CD4-positive, alpha-beta T cell treated with Interleukin-4 for 4 hours (primary cell): ENCODE data around the gene RHOXF1.
"Not testable (repeated sequence)": the region's sequence is repeated elsewhere in the genome, so short reads cannot be mapped to it uniquely, and the experiment has no call there.

Experiments
- DNase-seq: peaks from one replicate; pipeline ENCODE4 v3.0.0-alpha.2; 2020

RHOXF1 gene, protein sequence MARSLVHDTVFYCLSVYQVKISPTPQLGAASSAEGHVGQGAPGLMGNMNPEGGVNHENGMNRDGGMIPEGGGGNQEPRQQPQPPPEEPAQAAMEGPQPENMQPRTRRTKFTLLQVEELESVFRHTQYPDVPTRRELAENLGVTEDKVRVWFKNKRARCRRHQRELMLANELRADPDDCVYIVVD

DNA sequence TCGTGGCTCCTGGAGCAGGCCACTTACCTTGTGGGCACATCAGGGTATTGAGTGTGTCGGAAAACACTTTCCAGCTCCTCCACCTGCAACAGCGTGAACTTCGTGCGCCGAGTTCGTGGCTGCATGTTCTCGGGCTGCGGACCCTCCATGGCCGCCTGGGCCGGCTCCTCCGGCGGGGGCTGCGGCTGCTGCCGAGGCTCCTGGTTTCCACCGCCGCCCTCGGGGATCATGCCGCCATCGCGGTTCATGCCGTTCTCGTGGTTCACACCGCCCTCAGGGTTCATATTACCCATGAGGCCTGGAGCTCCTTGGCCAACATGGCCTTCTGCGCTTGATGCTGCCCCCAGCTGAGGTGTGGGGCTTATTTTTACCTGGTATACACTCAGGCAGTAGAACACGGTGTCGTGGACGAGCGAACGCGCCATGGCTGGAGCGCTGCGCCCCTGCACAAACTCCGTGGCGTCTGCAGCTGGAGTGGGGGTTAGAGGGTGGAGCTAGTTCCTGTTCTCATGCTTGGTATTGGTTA lies at the start of gene RHOXF1:
RHOXF1 (minus strand) TSS at position 476 of the 526 bp plus-strand sequence; CDS start at position 425, 51 bp downstream.
- DNase-seq, result no peak

DNA sequence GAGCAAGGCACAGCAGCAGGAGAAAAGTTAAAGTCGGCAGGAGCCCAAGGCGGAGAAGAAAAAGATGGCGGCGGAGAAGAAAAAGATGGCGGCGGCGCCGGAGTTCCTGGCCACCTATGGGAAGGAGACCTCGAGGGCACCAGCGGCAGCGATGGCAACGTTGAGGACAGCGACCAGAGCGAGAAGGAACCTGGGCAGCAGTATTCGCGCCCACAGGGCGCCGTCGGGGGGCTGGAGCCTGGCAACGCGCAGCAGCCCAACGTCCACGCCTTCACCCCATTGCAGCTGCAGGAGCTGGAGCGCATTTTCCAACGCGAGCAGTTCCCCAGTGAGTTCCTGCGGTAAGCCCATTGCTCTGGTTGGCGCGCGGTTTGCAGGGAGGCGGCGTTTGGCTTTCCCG lies 43.4 kb upstream of the RHOXF1 start:
- DNase-seq, result not testable (repeated sequence)

DNA sequence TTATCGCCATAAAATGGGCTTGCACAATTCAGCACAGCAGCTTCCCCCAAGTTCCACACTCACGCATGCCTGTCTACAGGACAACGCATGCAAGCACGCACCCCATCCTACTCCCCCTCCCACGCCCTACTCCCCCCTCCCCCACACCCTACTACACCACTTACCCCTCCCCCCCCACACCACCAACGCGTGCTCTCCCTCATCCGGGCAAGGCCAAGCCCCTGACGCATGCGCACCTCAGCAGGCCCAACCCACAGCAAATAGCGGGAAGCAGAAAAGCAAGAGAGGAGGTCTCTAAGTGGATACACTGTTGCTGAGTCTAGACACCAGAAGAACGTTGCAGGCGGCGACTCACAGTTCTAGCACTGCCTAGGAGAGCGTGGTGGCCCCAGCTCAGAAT lies 42.6 kb upstream of the RHOXF1 start, which contains the start of gene RHOXF2:
RHOXF2 (plus strand) TSS at position 301 of the 400 bp plus-strand sequence. CDS start 138 bp downstream, outside the sequence.
- DNase-seq, result not testable (repeated sequence)

DNA sequence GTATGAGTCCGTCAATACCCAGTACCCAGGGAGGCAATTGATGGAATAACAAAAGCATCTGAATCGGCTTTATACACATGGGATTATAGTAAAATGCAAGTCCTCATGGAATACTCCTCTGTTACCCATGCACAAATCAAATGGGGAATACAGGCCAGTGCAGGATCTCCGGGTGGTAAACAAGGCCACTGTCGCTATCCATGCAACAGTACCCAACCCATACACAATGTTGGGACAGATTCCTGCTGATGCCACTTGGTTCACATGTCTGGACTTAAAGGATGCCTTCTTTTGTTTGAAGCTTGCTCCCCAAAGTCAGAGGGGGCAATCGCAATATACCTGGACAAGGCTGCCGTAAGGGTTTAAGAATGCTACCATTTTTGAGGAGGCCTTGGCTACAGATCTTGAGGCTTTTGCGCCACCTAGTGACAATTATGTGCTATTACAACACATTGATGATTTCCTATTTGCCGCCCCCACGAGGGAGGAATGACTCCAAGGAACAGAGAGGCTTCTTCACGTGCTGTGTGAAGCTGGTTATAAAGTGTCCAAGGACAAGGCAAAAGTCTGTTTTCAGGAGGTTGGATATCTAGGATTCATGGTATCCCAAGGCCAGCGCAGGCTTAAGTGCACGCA lies 34.5 kb upstream of the RHOXF1 start:
- not testable (repeated sequence) for DNase-seq

DNA sequence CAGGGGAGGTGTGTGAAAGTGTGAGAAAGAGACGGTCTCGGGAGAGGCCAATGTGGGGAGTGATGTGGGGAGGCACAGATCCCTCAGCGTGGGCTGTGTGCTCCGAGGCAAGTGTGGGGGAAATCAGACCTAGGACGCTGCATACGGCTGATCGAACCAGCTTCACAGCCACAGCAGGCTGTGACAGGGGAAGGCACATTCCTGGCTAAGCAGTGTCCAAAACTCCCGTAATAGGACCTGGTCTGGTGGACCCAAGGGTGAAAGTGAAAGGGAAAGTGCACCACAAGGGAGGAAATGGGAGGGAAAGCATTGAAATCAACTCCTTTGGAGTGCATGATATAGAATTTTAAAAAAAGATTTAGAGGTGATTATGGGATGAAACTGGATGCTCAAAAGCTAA lies 31.8 kb upstream of the RHOXF1 start:
- no peak for DNase-seq

DNA sequence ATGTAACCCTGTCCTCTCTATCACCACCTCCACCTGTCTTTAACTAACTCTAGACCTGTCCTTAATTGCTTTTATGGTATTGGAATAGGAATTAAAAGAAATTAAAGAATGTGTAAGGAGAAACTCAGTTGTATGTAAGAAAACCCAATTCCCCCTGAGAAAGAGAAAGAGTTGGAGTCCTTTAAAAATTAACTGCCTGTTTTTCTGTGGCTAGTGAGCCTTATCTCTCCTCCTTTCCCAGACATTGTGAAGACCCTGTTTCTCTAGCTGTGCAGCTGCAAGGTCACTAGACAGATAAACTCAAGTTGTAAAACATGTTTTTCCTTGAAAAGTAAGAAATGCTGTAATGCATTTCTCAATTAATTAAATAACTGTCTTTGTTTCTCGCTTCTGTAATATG lies 30.6 kb upstream of the RHOXF1 start:
- DNase-seq, result not testable (repeated sequence)

DNA sequence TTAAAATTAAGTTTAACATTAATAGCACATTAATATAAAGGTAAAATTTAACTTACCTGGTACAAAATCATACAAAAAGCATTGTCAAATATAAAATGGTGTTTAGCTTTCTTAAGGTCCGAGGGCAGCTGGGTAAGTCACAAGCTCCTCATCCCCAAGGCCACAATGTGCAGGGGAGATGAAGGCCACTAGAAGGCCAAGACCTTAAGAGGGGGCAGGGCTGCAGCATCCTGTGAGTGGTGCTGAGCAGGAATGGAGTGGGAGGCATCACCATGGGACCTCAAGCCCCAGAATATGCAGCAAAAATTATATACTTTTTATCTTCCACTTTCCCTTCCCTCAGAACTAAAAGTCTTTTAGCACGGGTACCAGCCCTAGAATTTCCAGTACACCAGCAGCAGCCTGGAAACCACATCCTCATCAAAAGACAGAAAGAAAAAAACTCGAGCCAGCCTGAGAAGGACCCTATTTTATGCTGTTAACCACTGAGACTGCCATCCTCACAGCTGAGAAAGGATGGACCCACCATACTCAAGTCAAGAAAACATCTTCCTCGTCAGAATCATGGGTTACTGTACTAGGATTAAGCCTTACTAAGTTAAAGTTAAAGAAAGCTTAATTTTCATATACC lies 29.7 kb upstream of the RHOXF1 start:
- DNase-seq, result no peak

DNA sequence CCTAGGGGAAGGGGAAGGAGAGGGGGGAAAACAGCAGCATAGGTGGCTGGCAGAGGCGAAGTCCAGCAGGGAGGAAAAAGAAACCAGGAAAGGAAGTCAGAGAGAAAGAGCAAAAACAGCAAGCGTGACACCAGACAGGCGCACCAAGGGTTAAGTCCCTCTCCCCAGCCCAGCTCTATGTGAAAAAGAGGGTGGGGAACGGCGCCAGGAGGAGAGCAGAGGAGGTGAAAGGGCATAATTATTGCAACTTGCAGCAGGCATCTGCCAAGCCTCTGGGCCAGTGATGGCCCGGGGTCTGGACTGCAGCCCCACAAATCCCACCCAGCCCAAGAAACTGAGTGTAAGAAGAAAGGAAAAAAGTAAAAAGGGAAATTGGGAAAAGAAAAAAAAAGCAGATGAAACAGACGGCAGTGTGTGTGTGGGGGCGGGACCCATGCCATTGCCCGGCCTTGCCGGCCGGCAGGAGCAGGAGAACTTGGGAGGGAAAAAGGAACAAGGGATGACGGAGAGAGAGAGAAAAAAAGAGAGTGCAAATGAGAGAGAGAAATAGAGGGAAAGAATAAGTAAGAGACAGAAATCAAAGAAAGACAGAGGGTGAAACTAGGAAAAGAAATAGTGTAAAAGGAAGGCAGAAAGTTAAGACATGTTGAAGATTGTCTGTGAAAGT lies 28.6 kb upstream of the RHOXF1 start:
- no peak for DNase-seq

DNA sequence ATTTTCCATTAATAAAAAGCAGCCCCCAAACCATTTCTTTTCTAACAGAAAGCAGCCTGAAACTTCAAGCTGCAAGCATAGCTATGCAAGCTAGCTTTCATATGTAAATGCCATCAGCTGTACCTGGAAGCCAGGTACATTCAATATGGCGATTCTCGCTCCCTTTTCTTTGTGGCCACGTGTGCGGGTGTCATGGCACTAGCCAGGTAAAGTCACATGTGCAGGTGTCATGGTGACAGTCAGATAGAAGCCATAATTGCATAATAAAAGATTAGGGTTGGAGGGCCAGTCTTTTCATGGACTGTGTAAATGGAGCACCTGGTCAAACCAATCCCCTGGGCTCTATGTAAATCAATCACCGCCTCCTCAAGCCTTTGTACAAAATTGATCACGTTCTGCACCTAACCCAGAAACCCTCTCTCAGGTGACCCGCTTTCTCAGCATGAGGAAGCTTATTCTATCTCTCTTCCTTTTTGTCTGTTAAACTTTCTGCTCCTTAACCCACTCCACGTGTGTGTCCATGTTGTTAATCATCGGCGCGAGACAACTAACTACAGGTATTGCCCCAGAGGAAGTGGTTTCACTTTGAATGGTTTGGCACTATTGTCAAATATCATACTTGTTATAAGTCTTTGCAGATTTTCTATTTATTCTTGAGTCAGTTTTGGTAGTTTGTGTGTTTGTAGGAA lies 24.7 kb upstream of the RHOXF1 start:
- no peak for DNase-seq

DNA sequence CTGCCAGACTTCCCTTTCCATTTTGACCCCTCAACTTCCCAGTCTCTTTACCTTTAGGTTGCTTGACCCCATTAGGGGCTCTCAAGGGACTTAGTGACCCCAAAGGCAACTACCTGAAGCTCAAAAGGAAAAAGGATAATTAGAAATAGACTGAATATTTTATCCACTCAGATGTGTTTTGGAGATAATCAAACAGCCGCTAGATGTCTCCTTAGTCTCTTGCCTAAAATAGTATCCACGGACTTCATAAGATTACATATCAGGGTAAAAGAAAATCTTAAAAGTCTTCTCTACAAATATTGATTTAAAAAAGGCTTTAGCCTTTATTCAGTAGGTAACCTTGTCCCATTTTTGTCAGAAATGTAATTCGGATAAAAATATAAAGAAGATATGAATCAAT lies 21.7 kb upstream of the RHOXF1 start:
- no peak for DNase-seq

DNA sequence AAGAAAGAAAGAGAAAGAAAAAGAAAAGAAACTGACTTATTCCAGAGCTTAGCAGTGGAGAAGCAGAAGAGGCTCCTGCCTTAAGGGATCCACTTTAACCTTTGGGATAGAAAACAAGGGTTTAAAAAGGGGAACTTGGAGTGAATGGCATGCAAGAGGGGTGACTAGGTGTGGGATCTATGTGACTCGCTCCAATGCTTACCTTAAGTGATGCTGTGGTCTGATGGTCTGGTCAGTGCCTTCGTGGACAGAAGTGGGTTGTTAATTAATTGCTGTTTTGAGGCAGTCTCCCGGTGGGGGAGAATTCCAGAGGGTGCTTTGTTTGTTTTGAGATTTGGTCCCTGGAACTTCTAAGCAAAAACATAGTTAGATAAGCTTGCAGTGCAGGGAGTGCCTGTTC lies 21.1 kb upstream of the RHOXF1 start:
- DNase-seq, result no peak

DNA sequence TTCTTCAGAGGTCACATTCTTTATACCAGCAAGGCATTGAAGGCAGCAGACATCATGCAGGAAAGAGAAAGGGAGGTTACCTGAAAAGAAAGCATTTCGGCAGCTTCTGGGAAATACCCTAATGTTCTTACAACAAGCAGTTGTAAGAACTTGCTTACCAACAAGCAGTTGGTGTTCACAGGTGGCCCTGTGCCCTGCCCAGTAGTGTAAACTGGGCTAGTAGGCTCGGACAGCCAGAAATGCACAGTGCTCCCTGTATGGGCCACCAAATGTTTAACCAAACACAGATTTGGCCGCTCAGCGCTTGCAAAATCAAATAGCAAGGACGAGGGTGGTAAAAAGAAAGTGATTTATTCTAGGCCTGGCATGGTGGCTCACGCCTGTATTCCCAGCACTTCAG lies 20.4 kb upstream of the RHOXF1 start:
- no peak for DNase-seq

DNA sequence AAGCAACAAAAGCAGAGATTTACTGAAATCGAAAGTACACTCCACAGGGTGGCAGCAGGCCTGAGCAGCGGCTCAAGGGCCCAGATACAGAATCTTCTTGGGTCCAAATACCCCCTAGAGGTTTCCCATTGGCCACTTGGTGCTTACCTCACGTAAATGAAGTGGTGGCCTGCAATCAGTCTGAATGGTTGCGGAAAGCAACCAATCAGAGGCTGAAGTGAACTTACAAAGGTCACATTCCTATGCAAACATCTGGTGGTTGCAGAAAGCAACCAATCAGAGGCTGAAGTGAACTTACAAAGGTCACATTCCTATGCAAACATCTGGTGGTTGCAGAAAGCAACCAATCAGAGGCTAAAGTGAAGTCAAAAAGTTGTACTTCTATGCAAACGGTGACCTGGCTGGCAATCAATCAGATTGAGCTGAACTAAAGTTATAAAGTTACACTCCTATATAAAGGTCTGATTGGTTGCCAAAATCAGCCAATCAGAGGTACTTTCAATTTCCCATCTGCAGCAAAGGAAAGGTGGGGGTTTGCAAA lies 12.7 kb upstream of the RHOXF1 start:
- not testable (repeated sequence) for DNase-seq

DNA sequence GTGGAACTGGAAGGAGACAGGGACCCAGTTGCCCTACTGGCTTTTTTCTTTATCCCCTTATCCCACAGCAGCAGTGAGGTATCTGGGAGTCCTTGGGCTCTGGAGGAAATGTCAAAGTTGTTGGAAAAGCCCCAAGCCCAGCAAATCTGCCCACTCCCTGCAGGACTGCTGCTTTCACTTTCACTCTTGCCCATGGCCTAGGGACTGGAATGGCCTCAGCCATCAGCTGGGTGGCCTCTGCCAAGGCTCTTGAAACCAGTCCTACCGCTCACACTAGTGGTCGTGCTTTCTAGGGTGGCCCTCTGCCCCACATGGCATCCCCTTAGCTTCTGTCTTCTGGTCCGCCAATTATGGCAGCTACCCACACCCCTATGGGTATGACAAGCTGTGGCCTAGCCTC lies 9.7 kb upstream of the RHOXF1 start:
- DNase-seq, result no peak

DNA sequence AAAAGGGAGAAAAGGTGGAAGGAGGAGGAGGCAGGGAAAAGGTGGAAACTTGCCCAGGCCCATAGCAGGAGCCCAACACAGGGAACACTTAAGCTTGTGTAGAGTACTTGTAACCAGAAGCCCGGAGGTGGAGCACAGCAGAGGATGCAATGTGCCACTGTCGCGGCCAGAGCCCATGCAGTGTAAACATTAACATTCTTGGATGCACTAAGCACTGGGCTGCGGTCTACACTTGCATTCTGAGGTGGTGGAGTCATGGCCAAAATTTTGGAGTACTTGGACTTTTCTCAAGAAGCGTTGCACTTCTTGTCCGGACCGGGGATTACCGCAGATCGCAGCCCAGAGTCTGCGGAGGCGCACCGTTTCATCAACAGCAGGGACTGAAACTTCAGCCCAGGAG lies 4.5 kb upstream of the RHOXF1 start:
- DNase-seq, result no peak

DNA sequence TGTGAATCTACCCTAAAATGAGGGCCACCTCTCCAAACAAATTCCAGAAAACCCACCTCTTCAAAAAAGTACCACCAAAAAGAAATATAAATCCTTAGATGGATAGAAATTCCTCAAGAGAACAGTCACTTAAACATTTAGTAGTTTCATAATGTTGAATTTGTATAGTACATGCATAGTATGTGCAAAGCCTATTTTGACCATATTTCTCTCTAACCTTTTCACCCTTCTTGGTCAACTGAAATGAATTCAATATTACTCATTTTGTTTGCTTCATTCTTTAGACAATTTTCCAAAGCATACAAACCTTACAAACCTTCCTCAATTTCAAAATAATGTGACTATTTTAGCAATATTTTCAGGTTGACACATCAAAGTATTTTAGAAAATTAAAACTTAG lies 4.1 kb downstream of the RHOXF1 start:
- DNase-seq, result no peak

DNA sequence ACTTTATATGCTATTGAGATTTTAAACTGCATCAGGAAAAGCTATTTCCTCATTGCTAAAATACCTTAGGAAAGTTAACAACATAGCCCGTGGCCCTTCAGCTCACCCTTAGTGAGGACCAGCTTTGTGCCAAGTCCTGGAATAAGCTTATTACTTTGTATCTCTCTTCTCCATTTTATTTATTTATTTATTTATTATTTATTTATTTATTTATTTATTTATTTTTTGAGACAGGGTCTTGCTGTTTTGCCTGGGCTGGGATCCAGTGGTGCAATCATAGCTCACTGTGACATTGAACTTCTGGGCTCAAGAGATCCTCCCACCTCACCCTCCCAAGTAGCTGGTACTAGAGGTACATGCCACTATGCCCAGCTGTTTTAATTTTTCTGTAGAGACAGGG lies 6.3 kb downstream of the RHOXF1 start:
- DNase-seq, result no peak

DNA sequence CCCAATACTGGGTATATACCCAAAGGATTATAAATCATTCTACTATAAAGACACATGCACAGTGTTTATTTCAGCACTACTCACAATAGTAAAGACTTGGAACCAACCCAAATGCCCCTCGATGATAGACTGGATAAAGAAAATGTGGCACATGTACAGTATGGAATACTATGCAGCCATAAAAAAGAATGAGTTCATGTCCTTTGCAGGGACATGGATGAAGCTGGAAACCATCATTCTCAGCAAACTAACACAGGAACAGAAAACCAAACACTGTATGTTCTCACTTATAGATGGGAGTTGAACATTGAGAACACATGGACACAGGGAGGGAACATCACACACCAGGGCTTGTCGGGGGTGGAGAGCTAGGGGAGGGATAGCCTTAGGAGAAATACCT lies 11.0 kb downstream of the RHOXF1 start:
- not testable (repeated sequence) for DNase-seq

DNA sequence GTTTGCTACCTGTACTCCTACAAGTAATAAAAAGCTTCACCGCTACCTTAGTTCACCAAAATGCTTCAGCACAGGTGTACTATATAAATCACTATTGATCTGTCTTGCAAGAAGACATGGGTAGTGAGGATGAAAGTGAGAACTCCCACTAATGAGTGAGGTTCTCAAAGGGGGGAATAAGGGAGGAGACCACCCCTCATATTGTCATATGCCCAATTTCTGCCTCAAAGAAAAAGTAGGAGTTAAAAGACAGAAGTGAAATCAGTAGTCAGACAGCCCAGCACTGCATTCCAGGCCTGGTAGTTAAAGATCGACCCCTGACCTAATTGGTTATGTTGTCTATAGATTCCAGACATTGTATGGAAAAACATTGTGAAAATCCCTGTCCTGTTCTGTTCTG lies 14.7 kb downstream of the RHOXF1 start:
- DNase-seq, result not testable (repeated sequence)

DNA sequence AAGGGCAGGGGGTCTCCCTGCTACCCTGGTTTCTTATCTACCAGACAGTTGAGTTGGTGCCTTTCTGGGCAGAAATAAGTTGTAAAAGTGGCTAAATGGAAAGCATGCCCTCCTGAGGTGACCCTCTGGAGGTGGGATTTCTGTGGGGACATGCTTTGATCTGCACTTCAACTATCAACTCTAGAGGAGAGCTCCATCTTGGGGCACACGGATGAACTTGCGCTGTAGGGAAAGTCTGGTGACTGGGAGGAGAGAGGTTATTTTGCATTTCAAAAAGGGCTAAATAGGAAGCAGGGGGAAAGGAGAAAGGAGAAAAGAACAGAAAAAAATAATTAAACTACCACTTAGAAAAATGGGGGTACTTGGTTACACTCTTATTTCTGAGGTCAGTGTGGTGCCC lies 25.5 kb downstream of the RHOXF1 start:
- DNase-seq, result no peak

DNA sequence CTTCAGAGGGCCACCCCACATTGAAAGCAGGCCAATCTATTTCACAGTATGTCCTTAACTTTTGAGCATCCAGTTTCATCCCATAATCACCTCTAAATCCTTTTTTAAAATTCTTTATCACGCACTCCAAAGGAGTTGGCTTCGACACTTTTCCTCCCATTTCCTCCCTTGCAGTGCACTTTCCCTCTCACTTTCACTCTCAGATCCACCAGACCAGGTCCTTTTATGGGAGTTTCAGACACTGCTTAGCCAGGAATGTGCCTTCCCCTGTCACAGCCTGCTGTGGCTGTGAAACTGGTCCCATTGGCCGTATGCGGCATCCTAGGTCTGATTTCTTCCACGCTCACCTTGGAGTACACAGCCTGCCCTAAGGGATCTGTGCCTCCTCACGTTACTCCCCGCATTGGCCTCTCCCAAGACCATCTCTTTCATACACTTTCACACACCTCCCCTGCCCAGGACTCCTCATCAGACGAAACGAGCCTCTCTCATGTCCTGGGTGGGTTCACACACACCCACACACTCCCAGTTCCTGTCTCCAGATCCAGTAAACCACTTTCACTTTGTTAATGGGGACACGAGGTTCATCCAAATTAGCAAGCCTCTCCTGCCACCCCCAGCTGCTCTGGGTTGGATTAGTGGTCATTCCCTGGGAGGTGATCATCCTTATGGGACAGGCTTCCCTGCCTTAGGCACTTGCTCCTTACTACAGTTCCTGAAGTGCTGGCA lies 28.3 kb downstream of the RHOXF1 start:
- DNase-seq, result no peak
